HFFc6 (cell line): ENCODE measurements around the gene PIGU. TPM values are rescaled to one million over a fixed set of nuclear protein-coding genes. Genes with fewer than 3 reads are reported as not detected.

ENCODE experiments used
- DNase-seq: peaks from one replicate; pipeline ENCODE4 v3.0.0-alpha.2; 2018
- H3K27ac Mint-ChIP-seq: 2 replicates; pipeline ENCODE4 v1.8.0; 2020; ENCODE audit warnings: mild to moderate bottlenecking, mixed read lengths
- H3K27me3 Mint-ChIP-seq: 2 replicates; pipeline ENCODE4 v1.8.0; 2021; ENCODE audit warnings: mild to moderate bottlenecking, moderate library complexity, mixed read lengths; ENCODE audit not compliant: insufficient read depth
- H3K36me3 Mint-ChIP-seq: 2 replicates; pipeline ENCODE4 v1.8.0; 2021; ENCODE audit warnings: low read depth, mixed read lengths
- H3K4me1 Mint-ChIP-seq: 2 replicates; pipeline ENCODE4 v1.8.0; 2020; ENCODE audit warnings: low read depth, mixed read lengths
- H3K4me3 Mint-ChIP-seq: 2 replicates; pipeline ENCODE4 v1.8.0; 2020; ENCODE audit warnings: mild to moderate bottlenecking, moderate library complexity, mixed read lengths
- H3K9me3 Mint-ChIP-seq: 2 replicates; pipeline ENCODE4 v1.8.0; 2020; ENCODE audit warnings: mild to moderate bottlenecking, mixed read lengths
- total RNA-seq, 6 experiments: library from RNA; stranded (reverse); fragmentation: NEBNext Ultra II Directional; extraction: Animal tissue kit (Norgen Biotek cat#: 25700); gene quantifications; 2 replicates in 1 of 6; 3 replicates in 5 of 6; pipeline ENCODE4 v1.2.3, GENCODE V29; 2021
- TF ChIP-seq, protein P1 (sequence below): fragments of 200-600 bp; sonication (generic); IDR thresholded peaks from 2 replicates; pipeline ENCODE4 v1.5.0; 2021; ENCODE audit warnings: antibody characterized with exemption, mild to moderate bottlenecking

PIGU gene
- total RNA-seq, 6 experiments from 2014 or later: 22.5 to 28.9 (median 24.9) TPM

DNA sequence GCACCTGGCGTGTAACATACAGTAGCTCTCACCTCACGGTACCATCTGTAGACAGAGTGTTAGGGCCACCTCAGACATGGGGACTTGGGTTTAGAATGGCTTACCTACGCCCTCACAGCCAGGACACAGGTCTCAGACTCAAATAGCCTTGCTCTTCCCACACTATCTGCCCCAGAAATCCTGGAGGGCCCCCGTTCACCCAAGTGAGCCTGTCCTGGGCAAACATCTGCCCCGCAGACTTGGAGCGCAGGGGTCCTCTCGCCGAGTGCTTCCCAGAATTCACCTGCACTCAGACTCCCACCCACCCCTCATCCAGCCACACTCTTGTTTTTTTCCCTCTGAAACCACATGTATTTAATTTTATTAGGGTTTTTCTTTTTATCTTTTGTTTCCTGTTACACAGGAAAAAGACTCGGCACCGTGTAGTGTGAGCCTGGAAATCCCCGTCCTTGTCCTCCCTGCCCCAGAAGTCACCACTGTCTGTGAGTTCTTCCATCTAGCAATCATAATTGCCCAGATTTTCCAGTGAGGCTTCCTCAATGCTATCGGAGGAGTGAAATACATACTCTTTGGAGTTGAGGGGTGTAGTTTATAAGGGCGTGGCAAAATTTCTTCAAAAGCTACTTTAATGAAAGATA lies 135.5 kb downstream of the PIGU start:
- Mint-ChIP-seq H3K27me3 (peaks cover 2% of the 10 kb centered on the region; the same call in 1 of the 2 replicates), H3K4me1 (0 out of 2 replicates have a peak, but pooled peaks cover 5% of the 10 kb centered on the region), H3K36me3 (peaks cover 19% of the 10 kb centered on the region), H3K9me3 (no peaks in the 10 kb centered on the region), H3K4me3 (no peak overlapping the region), H3K27ac (no peak overlapping the region)
- TF ChIP-seq, protein P1, sequence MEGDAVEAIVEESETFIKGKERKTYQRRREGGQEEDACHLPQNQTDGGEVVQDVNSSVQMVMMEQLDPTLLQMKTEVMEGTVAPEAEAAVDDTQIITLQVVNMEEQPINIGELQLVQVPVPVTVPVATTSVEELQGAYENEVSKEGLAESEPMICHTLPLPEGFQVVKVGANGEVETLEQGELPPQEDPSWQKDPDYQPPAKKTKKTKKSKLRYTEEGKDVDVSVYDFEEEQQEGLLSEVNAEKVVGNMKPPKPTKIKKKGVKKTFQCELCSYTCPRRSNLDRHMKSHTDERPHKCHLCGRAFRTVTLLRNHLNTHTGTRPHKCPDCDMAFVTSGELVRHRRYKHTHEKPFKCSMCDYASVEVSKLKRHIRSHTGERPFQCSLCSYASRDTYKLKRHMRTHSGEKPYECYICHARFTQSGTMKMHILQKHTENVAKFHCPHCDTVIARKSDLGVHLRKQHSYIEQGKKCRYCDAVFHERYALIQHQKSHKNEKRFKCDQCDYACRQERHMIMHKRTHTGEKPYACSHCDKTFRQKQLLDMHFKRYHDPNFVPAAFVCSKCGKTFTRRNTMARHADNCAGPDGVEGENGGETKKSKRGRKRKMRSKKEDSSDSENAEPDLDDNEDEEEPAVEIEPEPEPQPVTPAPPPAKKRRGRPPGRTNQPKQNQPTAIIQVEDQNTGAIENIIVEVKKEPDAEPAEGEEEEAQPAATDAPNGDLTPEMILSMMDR: no peak
- no peak for DNase-seq

GRCh38 chr20:34540596-34541263 lies 136.2 kb downstream of the PIGU start:
- Mint-ChIP-seq H3K4me1 (0 out of 2 replicates have a peak, but pooled peaks cover 5% of the 10 kb centered on the region), H3K9me3 (no peaks in the 10 kb centered on the region), H3K4me3 (no peak overlapping the region), H3K27ac (no peak overlapping the region), H3K36me3 (peaks cover 21% of the 10 kb centered on the region), H3K27me3 (peaks cover 2% of the 10 kb centered on the region; the same call in 1 of the 2 replicates)
- no peak for DNase-seq
- TF ChIP-seq, protein P1: no peak

GRCh38 chr20:34539756-34540155 lies 137.1 kb downstream of the PIGU start:
- Mint-ChIP-seq H3K4me3 (no peak overlapping the region; the same call in 1 of the 2 replicates), H3K36me3 (peaks cover 29% of the 10 kb centered on the region), H3K4me1 (0 out of 2 replicates have a peak, but pooled peaks cover 5% of the 10 kb centered on the region), H3K27me3 (peaks cover 2% of the 10 kb centered on the region; the same call in 1 of the 2 replicates), H3K9me3 (no peaks in the 10 kb centered on the region), H3K27ac (no peak overlapping the region)
- TF ChIP-seq, protein P1: no peak
- no peak for DNase-seq

GRCh38 chr20:34538671-34539123 lies 138.2 kb downstream of the PIGU start:
- H3K4me3 Mint-ChIP-seq: no peak overlapping the region
- DNase-seq: peak; percentile 36
- H3K4me1 Mint-ChIP-seq: 0 out of 2 replicates have a peak, but pooled peaks cover 5% of the 10 kb centered on the region
- TF ChIP-seq, protein P1: peak; percentile 91
- H3K36me3 Mint-ChIP-seq: peaks cover 35% of the 10 kb centered on the region
- H3K9me3 Mint-ChIP-seq: no peaks in the 10 kb centered on the region
- peak overlapping the region; percentile 25; the same call in 1 of the 2 replicates for H3K27ac Mint-ChIP-seq
- H3K27me3 Mint-ChIP-seq: peaks cover 2% of the 10 kb centered on the region; the same call in 1 of the 2 replicates

DNA sequence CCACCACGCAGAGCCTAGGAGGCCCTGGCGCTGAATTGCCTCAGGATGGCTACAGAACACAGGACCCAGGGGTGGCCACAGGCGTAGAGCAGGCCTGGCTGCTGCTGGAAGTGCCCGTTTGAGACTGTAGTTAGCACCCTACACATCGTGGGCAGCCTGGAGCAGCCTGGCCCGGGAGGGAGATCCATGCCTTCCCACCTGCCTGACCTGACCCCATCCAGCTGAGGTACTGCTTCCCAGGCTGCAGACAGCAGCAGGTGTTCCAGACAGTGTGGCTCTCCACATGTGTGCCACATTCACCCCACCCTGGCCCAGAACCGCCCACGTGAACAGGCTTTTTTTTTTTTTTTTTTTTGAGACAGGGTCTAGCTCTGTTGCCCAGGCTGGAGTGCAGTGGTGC lies 139.2 kb downstream of the PIGU start:
- DNase-seq: no peak
- TF ChIP-seq, protein P1: no peak
- H3K27me3 Mint-ChIP-seq: peaks cover 2% of the 10 kb centered on the region; the same call in 1 of the 2 replicates
- no peak overlapping the region for H3K27ac Mint-ChIP-seq
- peaks cover 35% of the 10 kb centered on the region for H3K36me3 Mint-ChIP-seq
- 0 out of 2 replicates have a peak, but pooled peaks cover 5% of the 10 kb centered on the region for H3K4me1 Mint-ChIP-seq
- no peak overlapping the region for H3K4me3 Mint-ChIP-seq
- no peaks in the 10 kb centered on the region for H3K9me3 Mint-ChIP-seq
